Measurements from ENCODE around the gene DUSP3.

The DUSP3 gene

GRCh38 chr17:43778337-43779144 lies at the start of gene DUSP3:
Gene DUSP3 (minus strand): TSS chr17:43778977. CDS start chr17:43778924, 53 bp downstream.
- peak; percentile 63 to 67 for DNase-seq

DNA sequence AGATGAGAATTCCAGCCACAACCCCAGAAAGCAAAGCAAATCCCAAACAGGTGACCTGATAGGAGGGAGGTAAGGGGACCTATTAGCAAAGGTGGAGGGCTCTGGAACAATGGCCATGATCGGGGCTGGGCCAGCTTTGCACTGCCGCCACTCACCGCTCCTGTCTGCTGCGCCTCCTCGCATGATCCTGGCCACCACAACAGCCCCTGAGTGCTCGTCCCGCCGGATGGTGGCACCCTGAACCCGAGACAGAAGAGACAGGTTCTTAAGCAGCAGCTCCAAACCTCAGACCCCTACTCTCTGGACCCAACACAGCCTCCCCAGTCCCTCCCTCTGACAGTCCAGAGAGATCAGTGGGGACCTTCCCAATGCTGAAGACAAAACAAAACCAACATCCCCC lies 48.8 kb upstream of the DUSP3 start:
- DNase-seq, result no peak

DNA sequence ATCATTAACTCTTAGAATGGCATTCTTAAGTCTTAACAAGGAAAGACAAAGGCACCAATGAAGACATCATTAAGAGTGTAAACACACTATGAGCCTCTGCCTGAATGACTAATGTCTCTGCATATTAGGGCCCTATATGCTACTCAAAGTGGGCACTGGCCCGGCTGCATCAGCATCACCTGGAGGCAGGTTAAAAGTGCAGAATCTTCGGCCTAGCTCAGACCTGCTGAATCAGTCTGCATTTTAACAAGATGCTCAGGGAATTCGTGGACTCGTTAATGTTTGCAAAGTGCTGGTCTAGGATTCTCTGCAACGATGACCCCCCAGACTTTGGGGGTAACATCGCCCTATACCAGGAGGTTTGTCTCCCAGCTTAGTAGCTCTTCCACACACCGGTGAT lies 47.4 kb upstream of the DUSP3 start:
- no peak for DNase-seq

GRCh38 chr17:43825567-43825966 lies 46.8 kb upstream of the DUSP3 start:
- no peak for DNase-seq

- no peak for DNase-seq
These were observed 44.7 kb upstream of the DUSP3 start for GRCh38 chr17:43823350-43824084.

GRCh38 chr17:43822570-43823190 lies 43.9 kb upstream of the DUSP3 start:
- DNase-seq, result no peak

GRCh38 chr17:43820759-43821158 lies 42.0 kb upstream of the DUSP3 start:
- DNase-seq, result no peak

DNA sequence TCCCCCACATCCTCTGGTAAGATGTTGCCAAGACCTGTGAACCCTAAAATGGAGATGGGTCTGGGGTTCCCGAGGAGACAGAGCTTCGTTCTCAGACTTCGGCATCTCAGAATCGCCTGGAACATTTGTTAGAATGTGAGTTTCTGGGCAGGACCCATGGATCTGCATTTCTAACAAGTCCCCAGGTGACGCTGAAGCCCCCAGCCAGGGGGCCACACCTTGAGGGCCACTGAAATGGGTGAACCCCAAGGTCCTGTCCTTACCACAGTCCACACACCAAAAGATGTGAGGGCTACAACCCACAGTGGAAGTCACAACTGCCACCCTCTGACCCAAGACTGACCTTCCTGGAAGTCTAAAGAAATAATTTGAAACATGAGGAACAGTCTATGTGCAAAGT lies 40.2 kb upstream of the DUSP3 start:
- no peak for DNase-seq

GRCh38 chr17:43817826-43818225 lies 39.0 kb upstream of the DUSP3 start:
- no peak for DNase-seq

DNA sequence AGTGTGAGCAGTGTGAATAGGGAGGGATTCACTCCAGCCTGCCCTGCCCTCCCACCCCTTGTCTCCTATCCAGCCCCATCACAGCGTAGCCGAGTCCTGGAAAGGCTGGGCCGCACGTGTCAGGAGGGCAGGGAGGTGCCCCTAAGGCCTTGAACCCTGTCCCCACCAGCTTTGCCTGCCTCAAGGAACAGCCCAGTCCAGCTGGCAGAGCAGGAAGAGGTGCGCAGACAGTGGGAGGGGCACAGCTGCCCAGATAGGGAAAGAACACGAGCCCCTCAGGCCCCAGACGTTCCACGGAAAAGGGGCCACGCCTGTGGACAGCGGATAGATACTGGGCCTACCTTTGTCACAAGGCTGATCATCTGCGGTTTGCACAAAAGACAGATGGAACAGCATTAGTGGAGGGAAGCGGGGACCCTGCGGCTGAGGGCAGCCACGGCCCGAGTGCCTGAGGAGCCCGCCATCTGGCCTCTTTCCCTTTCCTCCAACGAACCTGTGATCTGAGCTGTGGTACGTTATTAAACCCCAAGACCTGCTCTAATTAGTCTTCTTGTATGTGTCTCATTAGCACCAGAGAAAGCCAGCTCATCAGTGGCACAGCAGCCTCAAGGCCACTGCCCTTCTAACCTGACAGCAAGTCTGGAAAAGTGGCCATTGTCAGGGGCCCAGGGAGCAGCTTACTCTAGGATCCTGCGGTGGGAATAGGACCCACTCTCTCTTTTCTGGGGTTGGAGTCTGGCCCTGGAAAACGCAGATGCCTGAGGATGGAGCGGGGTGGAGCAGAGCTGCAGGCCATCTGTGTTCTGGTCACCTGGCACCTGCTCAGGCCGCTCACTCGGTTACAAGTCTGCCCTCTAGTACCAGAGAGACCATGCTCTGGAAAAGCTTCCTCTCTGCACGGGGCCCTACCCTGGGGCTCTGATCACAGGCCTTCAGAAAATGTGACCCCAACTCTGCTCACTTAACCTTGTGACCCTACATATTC lies 37.9 kb upstream of the DUSP3 start:
- no peak for DNase-seq

DNA sequence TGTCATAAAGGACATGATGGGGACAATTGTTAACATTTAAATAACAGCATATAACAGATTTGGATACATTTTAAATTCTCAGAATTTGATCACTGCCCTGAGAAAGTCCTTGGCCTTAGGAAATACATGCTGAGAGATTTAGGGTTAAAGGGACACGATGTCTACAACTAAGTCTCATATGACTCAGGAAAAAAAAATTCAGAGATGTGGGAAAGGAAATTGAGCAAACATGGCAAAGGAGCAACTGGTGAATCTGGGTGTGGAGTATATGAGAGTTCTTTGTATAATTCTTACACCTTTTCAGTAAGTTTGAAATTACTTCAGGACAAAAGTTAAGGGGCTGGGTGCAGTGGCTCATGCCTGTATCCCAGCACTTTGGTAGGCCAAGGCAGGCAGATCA lies 35.9 kb upstream of the DUSP3 start:
- DNase-seq, result no peak

DNA sequence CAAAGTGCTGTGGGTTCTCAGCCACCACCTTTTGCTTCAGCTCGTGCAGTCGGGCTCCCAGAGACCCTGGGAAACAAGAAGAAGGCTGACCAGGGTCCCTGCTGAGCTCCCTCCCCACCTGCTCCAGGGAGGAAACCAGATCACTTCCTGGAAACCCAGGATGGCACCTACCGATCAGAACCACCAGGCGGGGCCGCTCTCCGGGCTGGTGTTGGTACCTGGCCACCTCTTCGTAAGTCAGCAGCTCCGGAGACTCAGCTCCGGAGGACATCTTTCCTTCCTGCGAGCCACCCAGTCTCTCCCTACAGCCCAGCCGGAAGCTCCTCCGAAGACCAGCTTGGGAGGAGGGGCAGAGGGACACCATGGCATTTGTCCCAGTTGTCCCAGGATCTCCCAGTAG lies 35.2 kb upstream of the DUSP3 start:
- no peak for DNase-seq

- no peak for DNase-seq
These were observed 34.6 kb upstream of the DUSP3 start for GRCh38 chr17:43813386-43813785.

- no peak for DNase-seq
These were observed 33.9 kb upstream of the DUSP3 start for GRCh38 chr17:43812396-43813265.

DNA sequence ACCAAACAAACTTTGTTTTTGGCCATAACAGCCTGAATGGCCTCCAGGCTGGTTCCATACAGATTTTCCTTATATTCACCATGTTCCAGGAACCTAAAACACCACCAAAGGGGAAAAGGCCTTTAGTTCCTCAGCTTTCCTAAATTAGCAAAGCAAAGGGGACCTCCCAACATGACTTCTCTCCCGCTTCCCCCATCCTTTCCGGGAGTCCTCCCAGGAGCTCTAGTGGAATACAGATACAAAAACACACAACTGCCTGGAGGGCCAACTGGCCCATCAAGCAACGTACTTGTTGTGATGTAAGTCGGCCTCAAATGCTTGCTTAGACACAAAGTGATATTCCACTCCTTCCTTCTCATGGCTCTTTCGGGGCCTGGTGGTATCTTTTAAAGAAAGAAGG lies 32.0 kb upstream of the DUSP3 start:
- DNase-seq, result no peak

- DNase-seq, result no peak
These were observed 31.5 kb upstream of the DUSP3 start for GRCh38 chr17:43810226-43810715.

- no peak for DNase-seq
These were observed 30.3 kb upstream of the DUSP3 start for GRCh38 chr17:43809121-43809520.

- DNase-seq, result no peak
These were observed 29.3 kb upstream of the DUSP3 start for GRCh38 chr17:43808076-43808475.

GRCh38 chr17:43805117-43805516 lies 26.3 kb upstream of the DUSP3 start:
- no peak for DNase-seq

GRCh38 chr17:43803758-43804157 lies 25.0 kb upstream of the DUSP3 start:
- DNase-seq, result no peak

DNA sequence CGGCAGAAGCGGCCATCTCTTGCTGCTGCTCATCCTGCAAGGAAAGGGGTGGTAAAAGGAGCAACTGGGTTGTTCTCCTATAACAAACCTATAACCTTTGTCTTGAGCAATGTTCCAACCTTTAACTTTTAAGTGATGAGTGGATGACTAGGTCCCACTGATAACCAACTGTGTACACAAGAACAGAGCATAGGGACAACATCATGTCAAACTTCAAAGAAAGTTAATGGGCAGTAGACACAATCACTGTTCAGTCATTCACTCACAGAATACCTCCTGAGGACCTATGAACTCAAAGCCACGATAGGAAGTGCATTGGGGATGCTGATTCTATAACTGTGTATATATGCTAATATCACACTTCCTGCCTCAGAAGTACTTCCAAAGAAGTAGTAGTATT lies 23.1 kb upstream of the DUSP3 start:
- DNase-seq, result no peak
